Middle frontal gyrus (tissue), 1 donor: ENCODE data around the gene RING1.

Source experiments
- DNase-seq: peaks from one replicate; pipeline ENCODE4 v3.0.0-alpha.2; 2015; ENCODE audit warnings: low spot score; ENCODE audit errors: extremely low spot score

The RING1 gene

DNA sequence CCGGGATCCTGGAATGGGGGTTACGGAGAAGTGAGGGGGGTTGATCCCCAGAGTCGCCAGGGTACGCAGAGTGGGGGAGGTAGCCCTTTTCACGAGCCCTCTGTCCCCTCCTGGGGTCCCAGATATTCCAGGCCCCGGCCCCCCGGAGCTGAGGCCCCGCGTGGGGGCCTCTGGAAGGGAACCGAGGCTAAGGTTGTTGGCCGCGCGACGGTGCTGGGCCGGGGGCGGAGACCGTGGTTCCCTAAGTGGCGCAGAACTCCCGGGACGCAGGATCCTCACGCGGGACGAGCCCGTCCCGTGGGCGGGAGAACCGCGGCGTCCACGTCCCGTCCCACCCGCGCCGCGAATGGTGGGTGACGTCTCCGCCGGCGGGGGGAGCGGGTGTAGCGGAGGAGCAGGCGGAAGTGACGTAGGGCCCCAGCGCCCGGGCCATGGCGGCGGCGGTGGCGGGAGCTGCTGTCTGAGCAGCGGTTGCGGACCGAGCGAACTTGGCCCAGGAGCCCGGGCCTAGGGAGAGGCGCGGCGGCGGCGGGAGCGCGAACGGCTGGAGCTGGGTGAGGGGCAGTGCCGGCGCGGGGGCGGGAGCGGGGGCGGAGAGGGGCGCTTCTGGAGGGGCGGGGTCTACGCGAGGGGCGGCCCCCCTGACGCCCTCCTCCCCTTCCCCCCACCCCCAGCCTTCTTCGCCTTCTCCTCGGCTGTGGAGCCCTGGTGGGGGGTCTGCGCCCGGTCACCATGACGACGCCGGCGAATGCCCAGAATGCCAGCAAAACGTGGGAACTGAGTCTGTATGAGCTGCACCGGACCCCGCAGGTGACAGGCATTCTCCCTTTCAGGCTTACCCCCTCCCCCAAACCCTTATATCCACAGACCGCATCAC is at the start of gene RING1:
TSS of gene RING1 (plus strand) at position 410 of the 877 bp plus-strand sequence. CDS start at position 733, 323 bp downstream.
- peak; percentile 79 for DNase-seq

DNA sequence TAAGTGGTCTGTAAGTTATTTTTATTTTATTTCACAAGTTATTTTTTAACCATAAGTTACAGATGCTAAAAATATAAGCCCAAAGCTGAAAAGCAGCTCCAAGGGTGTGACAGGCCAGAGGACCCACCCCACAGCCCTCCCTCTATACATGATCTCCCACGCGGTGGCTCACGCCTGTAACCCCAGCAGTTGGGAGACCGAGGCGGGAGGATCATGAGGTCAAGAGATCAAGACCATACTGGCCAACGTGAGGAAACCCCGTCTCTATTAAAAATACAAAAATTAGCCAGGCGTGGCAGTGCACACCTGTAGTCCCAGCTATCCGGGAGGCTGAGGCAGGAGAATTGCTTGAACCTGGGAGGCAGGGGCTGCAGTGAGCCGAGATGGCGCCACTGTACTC is 48.2 kb upstream of the RING1 start:
- DNase-seq = no peak

- DNase-seq = no peak
These were observed 47.5 kb upstream of the RING1 start for GRCh38 chr6:33160728-33161344.

DNA sequence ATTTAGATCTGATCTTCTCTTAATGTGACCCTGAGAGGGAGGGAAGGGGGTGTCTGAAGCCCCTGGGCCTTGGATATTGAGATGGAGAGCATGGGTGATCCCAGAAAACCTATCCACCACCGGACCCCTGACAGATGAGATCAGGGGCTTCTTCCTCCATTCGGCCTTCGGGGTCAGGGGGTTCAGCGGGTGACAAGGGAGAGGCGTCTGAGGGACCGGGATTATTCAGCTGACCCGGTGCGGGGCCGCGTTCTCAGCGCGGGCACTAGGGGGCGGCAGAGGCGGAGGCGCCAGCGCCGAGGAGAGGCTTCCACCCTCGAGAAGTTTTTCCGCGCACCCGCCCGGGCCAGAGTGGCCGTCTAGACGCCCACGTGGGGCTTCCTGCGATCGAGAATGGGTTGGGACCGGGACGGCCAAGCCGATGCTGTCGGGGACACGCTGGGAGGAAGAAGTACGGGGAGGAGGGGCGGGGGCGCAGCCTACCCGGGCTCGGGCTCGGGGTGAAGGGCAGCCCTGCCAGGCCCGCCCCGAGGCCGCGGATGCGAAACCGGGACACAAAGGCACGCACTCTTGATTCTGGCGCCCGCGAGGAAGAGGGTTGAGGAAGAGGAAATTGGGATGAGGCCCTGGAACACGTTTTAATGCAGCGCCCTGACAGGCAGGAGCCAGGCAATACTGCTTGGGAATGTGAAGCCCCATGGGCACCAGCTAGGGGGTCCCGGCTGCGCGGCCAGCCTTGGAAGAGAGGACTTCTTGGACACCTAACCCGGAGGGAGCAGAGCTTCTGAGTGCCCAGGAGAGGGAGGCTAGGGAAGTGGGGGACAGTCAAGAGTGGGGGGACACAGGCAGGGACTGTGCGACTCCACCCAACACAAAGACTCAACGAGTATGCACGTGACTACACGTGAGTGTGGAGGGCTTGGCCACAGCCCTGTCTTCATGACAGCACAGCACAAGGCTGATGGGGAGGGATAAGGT is 46.7 kb upstream of the RING1 start:
- peak; percentile 27 for DNase-seq

DNA sequence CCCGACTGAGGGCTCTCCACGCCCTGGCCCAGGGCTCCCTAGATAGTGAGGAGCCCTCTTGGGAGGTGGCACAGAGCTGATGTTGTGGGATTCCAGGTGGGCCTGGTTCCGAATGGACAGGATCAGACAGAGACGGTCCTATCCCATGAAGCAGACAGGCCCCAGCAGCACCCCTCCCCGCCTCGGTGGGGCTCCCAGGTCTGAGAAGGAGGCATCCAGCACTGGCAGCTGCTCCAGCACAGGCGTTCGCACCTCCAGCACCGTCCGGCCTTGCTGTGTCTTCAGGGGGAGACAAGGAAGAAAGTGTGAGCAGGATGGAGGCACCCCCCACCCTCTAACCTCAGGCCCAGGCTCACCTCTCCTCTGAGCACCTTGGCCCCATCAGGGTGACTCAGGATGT is 44.8 kb upstream of the RING1 start:
- no peak for DNase-seq

DNA sequence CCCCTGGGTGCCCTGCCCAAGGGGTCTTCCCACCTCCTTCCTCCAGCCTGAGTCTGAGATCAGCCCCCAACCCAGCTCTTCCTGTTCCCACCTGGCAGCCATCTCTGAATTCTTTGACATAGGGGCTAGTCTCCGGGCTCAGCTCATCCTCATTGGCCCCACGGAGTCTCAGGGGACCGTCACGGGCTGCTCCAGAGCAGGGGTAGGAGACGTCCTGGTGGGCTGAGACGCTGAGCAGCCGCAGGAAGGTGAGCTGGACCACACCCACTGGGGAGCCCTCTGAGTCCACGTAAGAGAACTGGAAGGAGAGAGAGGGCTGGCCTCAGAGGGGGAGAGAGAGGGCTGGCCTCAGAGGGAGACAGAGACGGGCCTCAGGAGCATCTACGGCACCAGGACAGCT is 44.1 kb upstream of the RING1 start:
- no peak for DNase-seq

GRCh38 chr6:33164665-33165373 is 43.5 kb upstream of the RING1 start:
- no peak for DNase-seq

DNA sequence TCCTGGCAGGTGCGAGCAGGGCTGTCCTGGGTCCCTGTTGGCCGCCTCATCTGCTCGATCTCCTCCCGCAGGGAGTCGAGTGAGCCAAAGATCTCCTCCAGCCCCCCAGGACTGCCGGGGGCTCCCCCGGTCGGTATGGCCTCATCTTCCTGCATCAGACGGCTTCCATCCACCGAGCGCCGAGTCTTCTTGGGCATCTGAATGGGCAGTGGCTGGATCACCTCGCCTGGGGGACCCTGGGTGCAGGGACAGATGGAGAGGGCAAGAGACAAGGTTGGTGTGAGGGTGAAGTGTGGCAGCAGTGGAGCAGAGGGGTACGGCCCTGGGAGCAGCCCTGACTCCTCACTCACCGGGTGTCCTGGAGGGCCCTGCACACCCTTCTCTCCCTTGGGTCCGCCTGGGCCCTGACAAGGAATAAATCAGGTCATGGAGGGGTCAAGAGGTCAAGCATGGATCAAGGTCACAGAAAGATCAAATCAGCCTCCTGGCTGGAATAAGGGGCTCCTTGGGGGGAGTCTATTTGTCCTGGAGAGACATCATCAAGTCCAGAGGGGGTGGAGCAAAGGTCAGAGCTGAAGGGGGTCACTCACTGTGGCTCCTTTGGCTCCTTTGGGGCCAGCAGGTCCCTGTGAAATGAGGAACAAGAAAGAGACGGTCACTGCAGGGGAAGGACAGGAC is 42.6 kb upstream of the RING1 start:
- no peak for DNase-seq

- no peak for DNase-seq
These were observed 41.9 kb upstream of the RING1 start for GRCh38 chr6:33166363-33166762.

DNA sequence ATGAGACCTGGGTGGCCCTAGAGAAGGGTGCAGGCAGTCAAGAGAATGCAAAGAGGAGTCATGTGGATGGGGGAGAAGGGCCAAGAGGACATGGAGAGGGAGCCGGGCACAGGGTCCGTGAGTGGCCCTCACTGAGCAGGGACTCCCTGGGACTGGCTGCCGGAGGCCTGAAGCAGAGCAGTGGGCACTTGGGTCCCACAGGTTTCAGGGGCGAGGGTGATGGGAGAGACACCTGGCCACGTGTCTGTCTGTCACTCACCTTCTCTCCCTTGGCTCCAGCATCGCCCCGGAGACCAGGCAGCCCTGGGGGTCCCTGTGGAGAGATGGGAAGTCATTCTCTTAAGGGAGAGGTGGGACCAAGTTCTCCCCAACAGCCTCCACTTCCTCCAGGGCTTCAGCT is 41.5 kb upstream of the RING1 start:
- no peak for DNase-seq

DNA sequence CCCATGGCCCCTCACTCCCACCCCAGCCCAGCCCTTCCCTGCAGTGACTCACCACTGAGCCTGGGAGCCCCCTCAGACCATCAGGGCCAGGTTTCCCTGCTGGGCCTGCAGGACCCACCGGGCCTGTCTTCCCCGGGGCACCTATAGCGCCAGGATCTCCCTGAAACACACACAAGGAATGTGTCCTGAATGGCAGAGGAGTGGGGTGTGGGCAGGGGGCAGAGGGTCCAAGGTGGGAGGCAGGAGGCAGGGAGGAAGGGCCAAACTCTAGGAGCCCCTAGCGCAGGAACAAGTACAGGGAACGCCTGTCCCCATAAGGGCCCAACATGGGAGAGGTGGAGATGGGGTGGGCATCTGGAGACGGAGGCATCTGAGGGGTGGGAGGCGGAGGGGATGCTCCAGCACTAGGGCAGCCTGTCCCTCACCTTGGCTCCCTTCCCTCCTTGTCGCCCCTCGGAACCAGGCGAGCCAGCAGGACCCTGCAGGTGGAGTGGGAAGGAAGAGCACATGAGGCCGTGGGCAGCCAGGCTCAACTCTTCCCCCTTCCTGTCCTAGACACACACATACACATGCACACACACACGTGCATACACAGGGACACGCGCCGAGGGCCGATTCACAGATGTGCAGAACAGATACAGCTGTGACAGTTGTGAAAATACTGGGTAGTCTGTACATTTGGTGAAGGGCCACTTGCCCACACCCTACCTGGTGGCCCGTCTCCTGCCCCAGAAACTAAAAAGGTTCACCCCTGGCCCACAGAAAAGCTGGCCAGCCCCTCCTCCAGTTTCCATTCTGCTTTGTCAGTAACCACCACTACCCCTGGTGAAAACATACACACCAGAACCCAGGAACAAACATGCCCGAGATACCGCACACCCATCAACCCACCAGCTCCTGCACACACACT is 40.7 kb upstream of the RING1 start:
- DNase-seq = no peak

DNA sequence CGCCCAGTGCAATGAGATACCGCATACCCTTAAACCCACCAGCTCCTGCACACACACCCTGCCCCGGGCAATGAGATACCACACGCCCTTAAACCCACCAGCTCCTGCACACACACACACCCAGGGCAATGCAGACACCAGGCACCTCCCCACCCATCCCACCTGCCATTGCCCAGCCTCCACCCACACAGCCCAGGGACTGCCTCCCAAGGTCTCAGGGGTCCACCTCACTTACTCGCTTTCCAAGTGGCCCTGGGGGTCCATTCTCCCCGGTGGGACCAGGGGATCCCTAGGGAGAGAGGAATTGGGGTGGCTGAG is 40.1 kb upstream of the RING1 start:
- DNase-seq = no peak

DNA sequence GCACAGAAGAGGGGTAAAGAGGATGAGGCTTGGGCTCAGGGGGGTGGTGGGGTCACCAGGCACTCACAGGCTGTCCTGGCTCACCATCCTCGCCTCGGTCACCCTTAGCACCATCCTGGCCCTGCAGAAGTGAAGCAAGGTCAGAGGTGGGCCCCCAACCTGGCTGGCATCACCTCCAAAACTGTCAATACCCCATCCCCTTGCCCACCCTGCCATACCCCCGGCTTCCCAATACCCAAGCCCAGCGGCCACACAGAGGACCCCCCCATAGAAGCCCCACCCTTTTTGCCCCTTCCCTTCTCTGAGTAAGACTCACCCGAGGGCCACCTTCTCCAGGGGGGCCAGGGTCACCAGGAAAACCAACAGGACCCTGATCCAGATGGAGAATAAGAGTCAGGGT is 39.7 kb upstream of the RING1 start:
- no peak for DNase-seq

GRCh38 chr6:33169291-33170175 is 38.8 kb upstream of the RING1 start:
- no peak for DNase-seq

- DNase-seq = no peak
These were observed 37.9 kb upstream of the RING1 start for GRCh38 chr6:33170176-33171015.

DNA sequence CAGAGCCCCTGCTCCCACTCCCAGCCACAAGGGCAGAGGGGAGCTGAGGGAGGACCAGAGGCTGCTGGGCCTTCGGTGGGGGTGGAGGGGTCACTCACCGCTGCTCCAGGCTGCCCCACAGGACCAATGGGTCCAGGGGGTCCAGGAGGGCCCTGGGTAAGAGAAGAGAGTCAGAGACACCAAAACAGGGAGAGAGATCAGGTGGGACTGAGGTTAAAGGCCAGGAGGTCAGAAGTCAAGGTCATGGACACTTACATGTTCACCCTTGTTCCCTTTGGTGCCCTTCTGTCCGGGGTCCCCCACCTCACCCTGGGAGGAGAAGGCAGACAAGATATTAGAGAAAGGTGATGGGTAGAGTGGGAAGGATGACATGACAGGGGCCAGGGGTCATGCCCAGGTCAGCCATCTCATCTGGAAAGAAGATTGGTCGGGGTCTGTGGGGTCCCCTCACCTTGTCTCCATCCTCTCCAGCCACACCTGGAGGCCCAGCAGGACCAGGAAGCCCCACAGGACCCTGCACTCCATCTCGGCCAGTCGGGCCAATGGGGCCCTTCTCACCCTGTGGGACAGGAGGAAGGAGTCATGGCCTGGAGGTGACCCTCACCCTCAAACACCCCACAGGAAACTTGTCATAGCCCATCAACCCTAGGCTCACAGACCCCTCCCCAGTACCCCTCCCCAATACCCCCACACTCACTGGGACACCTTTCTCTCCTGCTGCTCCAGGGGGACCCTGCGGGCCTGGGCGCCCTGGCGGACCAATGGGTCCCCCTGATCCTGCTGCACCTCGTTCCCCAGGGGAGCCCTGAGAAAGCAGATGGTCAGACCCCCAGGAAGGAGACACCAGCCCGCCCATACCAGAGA is 37.1 kb upstream of the RING1 start:
- no peak for DNase-seq
